ENCODE data around the gene RXFP1.

RXFP1 gene

GRCh38 chr4:158521484-158522088, at the start of gene RXFP1:
Gene RXFP1 (plus strand): TSS chr4:158521882. CDS start chr4:158521977, 95 bp downstream.
- no peak for DNase-seq (ENCODE audit: low spot score)

- DNase-seq (ENCODE audit: low spot score): no peak
Observed at GRCh38 chr4:158481811-158482210, 39.9 kb upstream of the RXFP1 start.

- no peak for DNase-seq (ENCODE audit: low spot score)
Observed at GRCh38 chr4:158484173-158484885, 37.4 kb upstream of the RXFP1 start.

GRCh38 chr4:158490629-158491028, 31.1 kb upstream of the RXFP1 start:
- DNase-seq (ENCODE audit: low spot score): no peak

- no peak for DNase-seq (ENCODE audit: low spot score)
Observed at GRCh38 chr4:158492391-158492790, 29.3 kb upstream of the RXFP1 start.

- no peak for DNase-seq (ENCODE audit: low spot score)
Observed at GRCh38 chr4:158496030-158496741, 25.5 kb upstream of the RXFP1 start.

GRCh38 chr4:158500054-158500453, 21.6 kb upstream of the RXFP1 start:
- no peak for DNase-seq (ENCODE audit: low spot score)

- DNase-seq (ENCODE audit: low spot score): no peak
Observed at GRCh38 chr4:158513256-158513655, 8.4 kb upstream of the RXFP1 start.

- DNase-seq (ENCODE audit: low spot score): no peak
Observed at GRCh38 chr4:158519226-158519625, 2.5 kb upstream of the RXFP1 start.

- DNase-seq (ENCODE audit: low spot score): no peak
Observed at GRCh38 chr4:158523990-158524535, 2.4 kb downstream of the RXFP1 start.

- DNase-seq (ENCODE audit: low spot score): no peak
Observed at GRCh38 chr4:158527516-158527915, 5.8 kb downstream of the RXFP1 start.

- DNase-seq (ENCODE audit: low spot score): no peak
Observed at GRCh38 chr4:158529505-158529904, 7.8 kb downstream of the RXFP1 start.

GRCh38 chr4:158530381-158530780, 8.7 kb downstream of the RXFP1 start:
- no peak for DNase-seq (ENCODE audit: low spot score)

- no peak for DNase-seq (ENCODE audit: low spot score)
Observed at GRCh38 chr4:158530898-158531297, 9.2 kb downstream of the RXFP1 start.

GRCh38 chr4:158532556-158533231, 11.0 kb downstream of the RXFP1 start:
- DNase-seq (ENCODE audit: low spot score): no peak

- no peak for DNase-seq (ENCODE audit: low spot score)
Observed at GRCh38 chr4:158534727-158535126, 13.0 kb downstream of the RXFP1 start.

- no peak for DNase-seq (ENCODE audit: low spot score)
Observed at GRCh38 chr4:158535130-158535614, 13.5 kb downstream of the RXFP1 start.

GRCh38 chr4:158536833-158537232, 15.2 kb downstream of the RXFP1 start:
- DNase-seq (ENCODE audit: low spot score): no peak

GRCh38 chr4:158538176-158538575, 16.5 kb downstream of the RXFP1 start:
- DNase-seq (ENCODE audit: low spot score): no peak

- no peak for DNase-seq (ENCODE audit: low spot score)
Observed at GRCh38 chr4:158538911-158539310, 17.2 kb downstream of the RXFP1 start.

GRCh38 chr4:158540125-158540907, 18.6 kb downstream of the RXFP1 start:
- DNase-seq (ENCODE audit: low spot score): no peak
